ENCODE data around the gene MYLK3.

DNA sequence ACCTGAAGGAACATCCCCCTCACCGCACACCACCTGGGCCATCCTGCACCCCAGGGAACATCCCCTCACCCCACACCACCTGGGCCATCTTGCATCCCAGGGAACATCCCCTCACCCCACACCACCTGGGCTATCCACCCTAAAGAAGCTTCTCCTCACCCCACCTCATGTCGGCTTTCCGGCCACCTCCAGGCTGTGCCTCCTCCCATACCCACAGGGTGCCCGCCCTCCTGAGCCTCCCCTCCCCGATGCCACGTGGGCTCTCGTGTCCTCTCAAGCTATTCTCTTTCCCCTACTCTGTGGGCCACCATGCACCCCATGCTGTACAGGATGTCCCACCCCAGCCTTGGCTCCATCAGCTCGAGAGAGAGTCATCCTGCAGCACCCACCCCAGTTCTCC lies 18.0 kb downstream of the MYLK3 start:
- TF ChIP-seq TAF1 (IDR thresholded peaks at IDR 0.05; ENCODE audit: borderline replicate concordance, low read depth, low read length) (no peak), POLR2A (IDR thresholded peaks at IDR 0.05; ENCODE audit: low read depth, low read length) (no peak)
